ENCODE results near the gene SLC6A2.

Gene SLC6A2

DNA sequence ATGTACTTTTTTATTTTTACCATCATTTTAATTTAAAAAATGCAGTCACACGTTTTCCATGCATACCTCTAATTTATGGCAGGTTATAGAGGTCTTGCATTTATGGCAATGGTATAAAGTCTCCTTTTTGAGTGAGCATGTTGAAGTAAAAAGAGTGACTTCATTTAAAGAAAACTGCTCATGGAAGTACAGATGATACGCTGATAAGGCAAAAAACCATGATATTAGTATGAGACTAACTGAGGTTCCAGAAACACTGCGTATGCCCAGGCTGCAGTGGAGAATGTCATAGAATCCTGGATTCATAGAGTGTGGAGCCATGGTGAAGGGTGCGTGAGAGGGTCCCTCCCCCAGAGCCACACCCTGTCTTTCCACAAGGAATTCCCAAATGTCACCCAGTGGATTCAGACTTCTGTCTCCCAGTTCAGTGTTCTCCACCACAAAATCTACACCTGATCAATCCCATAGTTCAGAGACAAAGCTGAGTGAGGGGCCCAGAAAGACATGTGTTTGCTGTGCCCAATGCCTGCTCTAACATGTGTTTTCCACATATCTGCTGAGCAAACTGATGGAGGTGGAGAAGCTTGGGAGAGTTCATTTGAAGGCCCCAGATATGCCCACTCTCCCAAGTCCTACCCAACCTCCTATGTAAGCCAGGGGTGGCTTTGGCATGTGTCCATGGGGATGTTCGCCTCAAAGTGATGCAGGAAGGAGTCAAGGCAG is 69.4 kb downstream of the SLC6A2 start:
- ATAC-seq: no peak
- no peak for TF ChIP-seq ESRRG (CRISPR knock-in tag; IDR thresholded peaks at IDR 0.05)
- no peak for TF ChIP-seq RARB (CRISPR knock-in tag; IDR thresholded peaks at IDR 0.05)
- TF ChIP-seq ARNTL (CRISPR knock-in tag; IDR thresholded peaks at IDR 0.05; ENCODE audit: borderline replicate concordance, low read depth): no peak
- TF ChIP-seq TCF4 (CRISPR knock-in tag; IDR thresholded peaks at IDR 0.05; ENCODE audit: borderline replicate concordance): no peak
- TF ChIP-seq ZNF70 (CRISPR knock-in tag; IDR thresholded peaks at IDR 0.05): no peak
- TF ChIP-seq TOX (CRISPR knock-in tag; IDR thresholded peaks at IDR 0.05; ENCODE audit: borderline replicate concordance): no peak
- TF ChIP-seq CSDC2 (CRISPR knock-in tag; IDR thresholded peaks at IDR 0.05): no peak
- no peak for TF ChIP-seq ZNF8 (CRISPR knock-in tag; IDR thresholded peaks at IDR 0.05)
- TF ChIP-seq PPARA (CRISPR knock-in tag; IDR thresholded peaks at IDR 0.05; ENCODE audit: borderline replicate concordance): no peak
- no peak for TF ChIP-seq ZC3H10 (CRISPR knock-in tag; IDR thresholded peaks at IDR 0.05)
- no peak for TF ChIP-seq ZNF565 (CRISPR knock-in tag; conservative IDR thresholded peaks at IDR 0.05; ENCODE audit: low read depth)
- TF ChIP-seq, protein P1, sequence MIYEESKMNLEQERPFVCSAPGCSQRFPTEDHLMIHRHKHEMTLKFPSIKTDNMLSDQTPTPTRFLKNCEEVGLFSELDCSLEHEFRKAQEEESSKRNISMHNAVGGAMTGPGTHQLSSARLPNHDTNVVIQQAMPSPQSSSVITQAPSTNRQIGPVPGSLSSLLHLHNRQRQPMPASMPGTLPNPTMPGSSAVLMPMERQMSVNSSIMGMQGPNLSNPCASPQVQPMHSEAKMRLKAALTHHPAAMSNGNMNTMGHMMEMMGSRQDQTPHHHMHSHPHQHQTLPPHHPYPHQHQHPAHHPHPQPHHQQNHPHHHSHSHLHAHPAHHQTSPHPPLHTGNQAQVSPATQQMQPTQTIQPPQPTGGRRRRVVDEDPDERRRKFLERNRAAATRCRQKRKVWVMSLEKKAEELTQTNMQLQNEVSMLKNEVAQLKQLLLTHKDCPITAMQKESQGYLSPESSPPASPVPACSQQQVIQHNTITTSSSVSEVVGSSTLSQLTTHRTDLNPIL (CRISPR knock-in tag; IDR thresholded peaks at IDR 0.05; ENCODE audit: low read depth): no peak
- TF ChIP-seq, protein P2, sequence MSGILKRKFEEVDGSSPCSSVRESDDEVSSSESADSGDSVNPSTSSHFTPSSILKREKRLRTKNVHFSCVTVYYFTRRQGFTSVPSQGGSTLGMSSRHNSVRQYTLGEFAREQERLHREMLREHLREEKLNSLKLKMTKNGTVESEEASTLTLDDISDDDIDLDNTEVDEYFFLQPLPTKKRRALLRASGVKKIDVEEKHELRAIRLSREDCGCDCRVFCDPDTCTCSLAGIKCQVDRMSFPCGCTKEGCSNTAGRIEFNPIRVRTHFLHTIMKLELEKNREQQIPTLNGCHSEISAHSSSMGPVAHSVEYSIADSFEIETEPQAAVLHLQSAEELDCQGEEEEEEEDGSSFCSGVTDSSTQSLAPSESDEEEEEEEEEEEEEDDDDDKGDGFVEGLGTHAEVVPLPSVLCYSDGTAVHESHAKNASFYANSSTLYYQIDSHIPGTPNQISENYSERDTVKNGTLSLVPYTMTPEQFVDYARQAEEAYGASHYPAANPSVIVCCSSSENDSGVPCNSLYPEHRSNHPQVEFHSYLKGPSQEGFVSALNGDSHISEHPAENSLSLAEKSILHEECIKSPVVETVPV (CRISPR knock-in tag; IDR thresholded peaks at IDR 0.05): no peak
- no peak for TF ChIP-seq POU6F1 (CRISPR knock-in tag; IDR thresholded peaks at IDR 0.05; ENCODE audit: borderline replicate concordance, low read depth)
- TF ChIP-seq ZFP30 (CRISPR knock-in tag; IDR thresholded peaks at IDR 0.05): no peak
- TF ChIP-seq TSHZ2 (CRISPR knock-in tag; IDR thresholded peaks at IDR 0.05): no peak
- TF ChIP-seq, protein P3, sequence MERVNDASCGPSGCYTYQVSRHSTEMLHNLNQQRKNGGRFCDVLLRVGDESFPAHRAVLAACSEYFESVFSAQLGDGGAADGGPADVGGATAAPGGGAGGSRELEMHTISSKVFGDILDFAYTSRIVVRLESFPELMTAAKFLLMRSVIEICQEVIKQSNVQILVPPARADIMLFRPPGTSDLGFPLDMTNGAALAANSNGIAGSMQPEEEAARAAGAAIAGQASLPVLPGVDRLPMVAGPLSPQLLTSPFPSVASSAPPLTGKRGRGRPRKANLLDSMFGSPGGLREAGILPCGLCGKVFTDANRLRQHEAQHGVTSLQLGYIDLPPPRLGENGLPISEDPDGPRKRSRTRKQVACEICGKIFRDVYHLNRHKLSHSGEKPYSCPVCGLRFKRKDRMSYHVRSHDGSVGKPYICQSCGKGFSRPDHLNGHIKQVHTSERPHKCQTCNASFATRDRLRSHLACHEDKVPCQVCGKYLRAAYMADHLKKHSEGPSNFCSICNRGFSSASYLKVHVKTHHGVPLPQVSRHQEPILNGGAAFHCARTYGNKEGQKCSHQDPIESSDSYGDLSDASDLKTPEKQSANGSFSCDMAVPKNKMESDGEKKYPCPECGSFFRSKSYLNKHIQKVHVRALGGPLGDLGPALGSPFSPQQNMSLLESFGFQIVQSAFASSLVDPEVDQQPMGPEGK (CRISPR knock-in tag; IDR thresholded peaks at IDR 0.05; ENCODE audit: borderline replicate concordance): no peak
- no peak for TF ChIP-seq BACH2 (CRISPR knock-in tag; IDR thresholded peaks at IDR 0.05; ENCODE audit: borderline replicate concordance)
- TF ChIP-seq GLIS3 (CRISPR knock-in tag; IDR thresholded peaks at IDR 0.05): no peak
- no peak for TF ChIP-seq OSR1 (CRISPR knock-in tag; IDR thresholded peaks at IDR 0.05)

DNA sequence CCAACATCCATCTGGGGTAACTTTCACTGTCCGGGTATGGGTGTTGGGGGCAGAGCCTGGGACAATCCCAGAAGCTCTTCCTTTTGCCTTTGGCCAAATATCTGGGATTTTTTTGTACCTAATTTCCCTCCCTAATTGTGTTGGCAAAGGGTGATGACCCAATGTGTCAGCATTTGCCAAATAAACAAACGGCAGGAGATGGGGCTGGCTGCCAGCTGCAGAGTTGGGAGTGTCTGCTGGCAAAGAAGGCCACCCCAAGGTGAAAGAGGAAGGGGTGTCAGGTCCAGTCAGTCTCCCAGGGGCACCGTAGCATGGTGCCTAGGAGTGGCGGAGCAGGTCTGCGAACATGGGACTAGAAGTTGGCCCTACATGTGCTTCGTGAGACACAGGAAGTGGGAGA is 73.0 kb downstream of the SLC6A2 start:
- ATAC-seq: no peak
- TF ChIP-seq BACH2 (CRISPR knock-in tag; IDR thresholded peaks at IDR 0.05; ENCODE audit: borderline replicate concordance): no peak
- TF ChIP-seq, protein P1 (CRISPR knock-in tag; IDR thresholded peaks at IDR 0.05; ENCODE audit: low read depth): no peak
- no peak for TF ChIP-seq PPARA (CRISPR knock-in tag; IDR thresholded peaks at IDR 0.05; ENCODE audit: borderline replicate concordance)
- no peak for TF ChIP-seq ESRRG (CRISPR knock-in tag; IDR thresholded peaks at IDR 0.05)
- no peak for TF ChIP-seq ZNF8 (CRISPR knock-in tag; IDR thresholded peaks at IDR 0.05)
- no peak for TF ChIP-seq TCF4 (CRISPR knock-in tag; IDR thresholded peaks at IDR 0.05; ENCODE audit: borderline replicate concordance)
- no peak for TF ChIP-seq ISL1 (CRISPR knock-in tag; IDR thresholded peaks at IDR 0.05)
- TF ChIP-seq TOX (CRISPR knock-in tag; IDR thresholded peaks at IDR 0.05; ENCODE audit: borderline replicate concordance): no peak
- TF ChIP-seq ARNTL (CRISPR knock-in tag; IDR thresholded peaks at IDR 0.05; ENCODE audit: borderline replicate concordance, low read depth): no peak
- no peak for TF ChIP-seq ZNF70 (CRISPR knock-in tag; IDR thresholded peaks at IDR 0.05)
- TF ChIP-seq GLIS3 (CRISPR knock-in tag; IDR thresholded peaks at IDR 0.05): no peak
- TF ChIP-seq ZNF565 (CRISPR knock-in tag; conservative IDR thresholded peaks at IDR 0.05; ENCODE audit: low read depth): no peak
- no peak for TF ChIP-seq ZFP3 (CRISPR knock-in tag; IDR thresholded peaks at IDR 0.05)
- TF ChIP-seq ZFP30 (CRISPR knock-in tag; IDR thresholded peaks at IDR 0.05): no peak
- TF ChIP-seq, protein P2 (CRISPR knock-in tag; IDR thresholded peaks at IDR 0.05): no peak
- TF ChIP-seq ZC3H10 (CRISPR knock-in tag; IDR thresholded peaks at IDR 0.05): no peak
- no peak for TF ChIP-seq CSDC2 (CRISPR knock-in tag; IDR thresholded peaks at IDR 0.05)
- TF ChIP-seq OSR1 (CRISPR knock-in tag; IDR thresholded peaks at IDR 0.05): no peak
- TF ChIP-seq, protein P3 (CRISPR knock-in tag; IDR thresholded peaks at IDR 0.05; ENCODE audit: borderline replicate concordance): no peak

All from SK-N-SH treated with all-trans-retinoic acid at 6 μM for 48 hours (cell line).